HEK293 (cell line): ENCODE results near the gene KRTAP2-3.
"Not testable (repeated sequence)": the region's sequence is repeated elsewhere in the genome, so short reads cannot be mapped to it uniquely, and the experiment has no call there.

Experiments used
- CTCF ChIA-PET: fragments of 350-600 bp; formaldehyde crosslinking; extraction: SDS; loops from one replicate; lab custom pipeline; 2021; ENCODE audit warnings: antibody characterized with exemption; lab: Yijun Ruan, JAX
- POLR2A ChIA-PET: fragments of 300-600 bp; formaldehyde crosslinking; extraction: SDS; loops from one replicate; lab custom pipeline; 2020; ENCODE audit warnings: antibody characterized with exemption, inconsistent platforms; lab: Yijun Ruan, JAX
- H3K27ac ChIP-seq: fragments of 200-500 bp; sonication (Bioruptor generic); 2 replicates; pipeline ENCODE4 v1.5.1; 2014; ENCODE audit warnings: low read depth, low read length, control low read depth, inconsistent platforms; ENCODE audit errors: extremely low read depth
- H3K36me3 ChIP-seq, 2 experiments: fragments of 200-500 bp in 1 of 2; sonication (Bioruptor generic) in 1 of 2; 1 replicate in 1 of 2; 2 replicates in 1 of 2; pipeline ENCODE4 v1.5.1; 2014 to 2017; ENCODE audit warnings: inconsistent platforms in 2 of 2, low read length in 2 of 2; ENCODE audit not compliant: control insufficient read depth in 2 of 2, insufficient read depth in 1 of 2
- H3K4me1 ChIP-seq: fragments of 200-500 bp; sonication (Bioruptor generic); 2 replicates; pipeline ENCODE4 v1.5.1; 2014; ENCODE audit warnings: mild to moderate bottlenecking, low read length, inconsistent platforms; ENCODE audit not compliant: control insufficient read depth, insufficient read depth
- H3K4me3 ChIP-seq: 2 replicates; pipeline ENCODE4 v1.5.1; 2011; ENCODE audit warnings: low read depth, mild to moderate bottlenecking, control low read depth, low read length, moderate library complexity
- H3K9me3 ChIP-seq: fragments of 200-500 bp; sonication (Bioruptor generic); 2 replicates; pipeline ENCODE4 v1.5.1; 2014; ENCODE audit warnings: low read depth, low read length, inconsistent platforms; ENCODE audit not compliant: control insufficient read depth, insufficient read depth
- GLIS1 ChIP-seq: fragments of 450-650 bp; formaldehyde crosslinking; IDR thresholded peaks from 2 replicates; pipeline ENCODE4 v1.5.1; 2016; ENCODE audit warnings: missing biosample characterization, missing genetic modification characterization
- PATZ1 ChIP-seq: fragments of 450-650 bp; formaldehyde crosslinking; IDR thresholded peaks from 2 replicates; pipeline ENCODE4 v1.5.1; 2016; ENCODE audit warnings: missing biosample characterization, missing genetic modification characterization
- PRDM10 ChIP-seq: fragments of 450-650 bp; formaldehyde crosslinking; IDR thresholded peaks from 2 replicates; pipeline ENCODE4 v1.5.1; 2016; ENCODE audit warnings: missing biosample characterization, missing genetic modification characterization
- TRIM28 ChIP-seq: IDR thresholded peaks from 2 replicates; pipeline ENCODE4 v1.6.1; 2011; ENCODE audit warnings: low read length, control low read depth, borderline replicate concordance
- YY1 ChIP-seq: fragments of 450-650 bp; formaldehyde crosslinking; IDR thresholded peaks from 2 replicates; pipeline ENCODE4 v1.5.1; 2018; ENCODE audit warnings: missing biosample characterization, missing genetic modification characterization
- ZBTB11 ChIP-seq: fragments of 450-650 bp; formaldehyde crosslinking; conservative IDR thresholded peaks from 2 replicates; pipeline ENCODE4 v1.5.1; 2016; ENCODE audit warnings: low read depth, missing biosample characterization, missing genetic modification characterization
- ZFHX2 ChIP-seq: fragments of 450-650 bp; formaldehyde crosslinking; conservative IDR thresholded peaks from 2 replicates; pipeline ENCODE4 v1.5.1; 2016; ENCODE audit warnings: missing biosample characterization, missing genetic modification characterization
- ZFP37 ChIP-seq: fragments of 450-650 bp; formaldehyde crosslinking; IDR thresholded peaks from 2 replicates; pipeline ENCODE4 v1.5.1; 2016; ENCODE audit warnings: missing biosample characterization, missing genetic modification characterization
- ZFP41 ChIP-seq: fragments of 450-650 bp; formaldehyde crosslinking; IDR thresholded peaks from 2 replicates; pipeline ENCODE4 v1.5.1; 2016; ENCODE audit warnings: missing biosample characterization, missing genetic modification characterization, borderline replicate concordance
- ZIC2 ChIP-seq: fragments of 450-650 bp; formaldehyde crosslinking; IDR thresholded peaks from 2 replicates; pipeline ENCODE4 v1.5.1; 2016; ENCODE audit warnings: missing biosample characterization, missing genetic modification characterization
- ZNF146 ChIP-seq: fragments of 450-650 bp; formaldehyde crosslinking; IDR thresholded peaks from 2 replicates; pipeline ENCODE4 v1.5.1; 2016; ENCODE audit warnings: missing biosample characterization, missing genetic modification characterization
- ZNF280D ChIP-seq: fragments of 450-650 bp; formaldehyde crosslinking; IDR thresholded peaks from 2 replicates; pipeline ENCODE4 v1.5.1; 2016; ENCODE audit warnings: missing biosample characterization, missing genetic modification characterization
- ZNF37A ChIP-seq: fragments of 450-650 bp; IDR thresholded peaks from 2 replicates; pipeline ENCODE4 v1.5.1; 2018; ENCODE audit warnings: missing biosample characterization, missing genetic modification characterization
- ZNF391 ChIP-seq: fragments of 450-650 bp; formaldehyde crosslinking; IDR thresholded peaks from 2 replicates; pipeline ENCODE4 v1.5.1; 2016; ENCODE audit warnings: low read depth, missing biosample characterization, missing genetic modification characterization, borderline replicate concordance
- ZNF76 ChIP-seq: fragments of 450-650 bp; formaldehyde crosslinking; IDR thresholded peaks from 2 replicates; pipeline ENCODE4; 2016; ENCODE audit warnings: low read depth, missing biosample characterization, missing genetic modification characterization, borderline replicate concordance

Gene KRTAP2-3

GRCh38 chr17:41058741-41059140 is 1.2 kb downstream of the KRTAP2-3 start (continued):
- TF ChIP-seq PRDM10 (tag by site-specific recombination) (no peak), ZNF37A (tag by site-specific recombination) (no peak), ZFHX2 (tag by site-specific recombination) (no peak), ZFP37 (tag by site-specific recombination) (no peak), ZFP41 (tag by site-specific recombination) (no peak)
- TF ChIP-seq, all 188 proteins: peak for 0

GRCh38 chr17:41057547-41057946 is 2.4 kb downstream of the KRTAP2-3 start:
- TF ChIP-seq ZNF146 (peak; percentile 94), ZNF76 (no peak), ZNF280D (tag by site-specific recombination) (0 out of 2 replicates have a peak, but pooled peaks have one; percentile 63)
- CTCF ChIA-PET, result no interaction called here
- Histone ChIP-seq H3K36me3 (no peaks in the 10 kb centered on the region), H3K9me3 (no peaks in the 10 kb centered on the region), H3K4me1 (no peaks in the 10 kb centered on the region), H3K27ac (no peak overlapping the region), H3K4me3 (no peak overlapping the region)
- POLR2A ChIA-PET, result no interaction called here

- CTCF ChIA-PET, H3K27ac ChIP-seq, H3K9me3 ChIP-seq, H3K4me1 ChIP-seq, H3K36me3 ChIP-seq, H3K4me3 ChIP-seq, POLR2A ChIA-PET: not testable (repeated sequence)
These were observed 4.8 kb downstream of the KRTAP2-3 start, which contains the start of gene KRTAP2-2 for GRCh38 chr17:41055130-41055529. TSS of gene KRTAP2-2 (minus strand) at chr17:41055230. CDS start at chr17:41055211, 19 bp downstream.

- CTCF ChIA-PET, H3K4me1 ChIP-seq, H3K27ac ChIP-seq, POLR2A ChIA-PET, H3K36me3 ChIP-seq, H3K4me3 ChIP-seq, H3K9me3 ChIP-seq: not testable (repeated sequence)
- TF ChIP-seq ZIC2 (tag by site-specific recombination), result peak; percentile 75
- TF ChIP-seq GLIS1, result peak; percentile 51; the same call in 1 of the 2 replicates
These were observed 5.4 kb downstream of the KRTAP2-3 start for GRCh38 chr17:41054556-41054955.

DNA sequence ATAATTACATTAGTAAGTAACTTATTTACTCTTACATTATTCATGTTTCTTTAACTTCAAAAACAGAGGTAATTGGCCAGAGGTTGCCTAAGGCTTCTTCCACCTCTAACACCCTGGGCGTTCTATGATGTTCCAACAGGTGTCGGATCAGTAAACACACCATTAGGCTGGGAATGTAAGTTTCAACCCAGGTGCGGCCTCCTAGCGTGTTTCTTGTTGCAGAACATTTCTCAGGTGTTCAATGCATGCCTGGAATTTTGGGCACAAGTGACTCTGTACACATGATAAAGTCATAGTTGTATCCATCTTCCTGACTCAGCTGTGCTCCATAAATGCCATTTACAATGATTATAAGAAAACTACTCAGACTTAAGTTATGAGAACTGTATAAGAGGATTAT is 5.9 kb downstream of the KRTAP2-3 start:
- Histone ChIP-seq H3K27ac (no peak overlapping the region), H3K4me3 (no peak overlapping the region), H3K4me1 (no peaks in the 10 kb centered on the region), H3K9me3 (no peaks in the 10 kb centered on the region), H3K36me3 (no peaks in the 10 kb centered on the region)
- ChIA-PET POLR2A (no interaction called here), CTCF (no interaction called here)
- TF ChIP-seq PATZ1 (tag by site-specific recombination) (no peak), ZNF391 (tag by site-specific recombination) (no peak), YY1 (no peak), TRIM28 (no peak), ZBTB11 (tag by site-specific recombination) (no peak)
